GM12873 (cell line): ENCODE measurements around the gene GAL.

Source experiments
- TF ChIP-seq, protein P1 (sequence below): IDR thresholded peaks from 2 replicates; pipeline ENCODE4 v1.5.1; 2012; ENCODE audit warnings: low read depth, mild to moderate bottlenecking, moderate library complexity, low read length, control low read depth; ENCODE audit not compliant: insufficient read depth; ENCODE audit errors: missing control alignments

Gene GAL

DNA sequence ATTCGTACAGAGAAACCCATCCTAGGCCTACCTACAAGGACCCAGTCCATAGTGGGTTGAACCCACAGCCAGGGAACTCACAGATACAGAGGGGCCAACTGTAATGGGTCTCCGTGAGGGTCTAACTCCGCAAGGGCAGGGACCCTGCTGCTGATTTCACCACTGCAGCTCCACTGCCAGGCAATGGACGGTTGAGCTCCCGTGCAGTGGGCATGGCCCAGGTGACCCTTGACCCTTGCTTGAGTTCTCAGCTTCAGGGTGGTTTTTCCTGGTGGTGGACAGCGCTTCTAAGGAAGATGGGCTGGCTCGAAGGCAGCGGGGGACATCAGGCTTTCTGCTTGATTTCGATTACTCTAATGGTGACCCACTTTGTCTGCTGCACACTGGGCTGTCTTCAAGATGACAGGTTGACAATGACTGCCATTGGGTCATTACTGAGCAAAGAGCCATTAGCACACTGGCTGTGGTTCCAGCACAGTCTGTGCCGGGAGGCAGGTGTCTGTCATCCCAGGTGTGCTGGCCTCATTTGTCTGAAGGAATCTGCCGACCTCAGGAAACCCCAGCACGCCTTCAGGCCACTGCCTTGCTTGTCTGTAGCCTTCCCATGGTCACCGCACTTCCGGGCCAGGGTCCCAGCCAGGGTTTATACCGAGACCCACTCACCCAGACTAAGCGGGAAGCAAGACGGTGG is 3.7 kb upstream of the GAL start:
- TF ChIP-seq, protein P1, sequence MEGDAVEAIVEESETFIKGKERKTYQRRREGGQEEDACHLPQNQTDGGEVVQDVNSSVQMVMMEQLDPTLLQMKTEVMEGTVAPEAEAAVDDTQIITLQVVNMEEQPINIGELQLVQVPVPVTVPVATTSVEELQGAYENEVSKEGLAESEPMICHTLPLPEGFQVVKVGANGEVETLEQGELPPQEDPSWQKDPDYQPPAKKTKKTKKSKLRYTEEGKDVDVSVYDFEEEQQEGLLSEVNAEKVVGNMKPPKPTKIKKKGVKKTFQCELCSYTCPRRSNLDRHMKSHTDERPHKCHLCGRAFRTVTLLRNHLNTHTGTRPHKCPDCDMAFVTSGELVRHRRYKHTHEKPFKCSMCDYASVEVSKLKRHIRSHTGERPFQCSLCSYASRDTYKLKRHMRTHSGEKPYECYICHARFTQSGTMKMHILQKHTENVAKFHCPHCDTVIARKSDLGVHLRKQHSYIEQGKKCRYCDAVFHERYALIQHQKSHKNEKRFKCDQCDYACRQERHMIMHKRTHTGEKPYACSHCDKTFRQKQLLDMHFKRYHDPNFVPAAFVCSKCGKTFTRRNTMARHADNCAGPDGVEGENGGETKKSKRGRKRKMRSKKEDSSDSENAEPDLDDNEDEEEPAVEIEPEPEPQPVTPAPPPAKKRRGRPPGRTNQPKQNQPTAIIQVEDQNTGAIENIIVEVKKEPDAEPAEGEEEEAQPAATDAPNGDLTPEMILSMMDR, result no peak

DNA sequence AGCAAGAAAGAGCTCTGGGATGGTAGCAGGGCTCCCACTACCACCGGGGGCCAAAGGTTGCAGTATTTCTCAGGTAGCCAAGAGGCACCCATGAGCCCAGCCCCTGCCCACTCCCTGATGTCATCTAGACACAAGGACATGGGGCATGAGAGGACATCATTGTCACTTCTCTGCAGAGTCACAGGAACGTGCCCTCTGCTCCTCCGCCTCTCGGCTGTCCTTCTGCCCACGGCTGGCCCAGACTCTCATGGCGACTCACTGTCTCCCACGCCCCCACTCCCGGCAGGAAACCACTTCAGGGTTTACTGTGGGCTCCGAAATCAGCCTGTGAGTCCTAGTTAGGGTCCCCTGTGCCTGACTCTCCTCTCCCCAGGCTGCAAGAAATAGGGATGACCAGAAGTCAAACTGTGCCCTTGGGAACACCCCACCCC is 1.8 kb upstream of the GAL start:
- TF ChIP-seq, protein P1, result no peak

DNA sequence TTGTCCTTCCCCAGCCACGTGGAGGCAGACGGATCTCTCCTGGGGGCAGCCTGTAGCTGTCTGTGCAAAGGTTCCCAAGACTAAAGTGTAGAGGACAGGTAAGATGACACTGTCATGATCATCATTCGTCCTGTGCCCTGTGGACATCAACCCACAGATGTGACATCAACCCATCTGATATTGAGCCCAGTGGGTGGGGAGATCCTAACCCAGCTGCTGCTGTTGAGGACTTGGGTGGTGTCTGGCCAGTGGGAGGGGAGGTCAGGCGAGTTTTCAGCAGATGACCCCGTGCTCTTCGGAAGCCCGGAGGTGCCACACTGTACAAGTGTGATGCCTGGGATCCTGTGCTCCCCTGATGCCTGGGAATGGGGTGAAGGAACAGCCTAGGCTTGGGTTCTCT is 1.2 kb upstream of the GAL start:
- TF ChIP-seq, protein P1, result no peak

DNA sequence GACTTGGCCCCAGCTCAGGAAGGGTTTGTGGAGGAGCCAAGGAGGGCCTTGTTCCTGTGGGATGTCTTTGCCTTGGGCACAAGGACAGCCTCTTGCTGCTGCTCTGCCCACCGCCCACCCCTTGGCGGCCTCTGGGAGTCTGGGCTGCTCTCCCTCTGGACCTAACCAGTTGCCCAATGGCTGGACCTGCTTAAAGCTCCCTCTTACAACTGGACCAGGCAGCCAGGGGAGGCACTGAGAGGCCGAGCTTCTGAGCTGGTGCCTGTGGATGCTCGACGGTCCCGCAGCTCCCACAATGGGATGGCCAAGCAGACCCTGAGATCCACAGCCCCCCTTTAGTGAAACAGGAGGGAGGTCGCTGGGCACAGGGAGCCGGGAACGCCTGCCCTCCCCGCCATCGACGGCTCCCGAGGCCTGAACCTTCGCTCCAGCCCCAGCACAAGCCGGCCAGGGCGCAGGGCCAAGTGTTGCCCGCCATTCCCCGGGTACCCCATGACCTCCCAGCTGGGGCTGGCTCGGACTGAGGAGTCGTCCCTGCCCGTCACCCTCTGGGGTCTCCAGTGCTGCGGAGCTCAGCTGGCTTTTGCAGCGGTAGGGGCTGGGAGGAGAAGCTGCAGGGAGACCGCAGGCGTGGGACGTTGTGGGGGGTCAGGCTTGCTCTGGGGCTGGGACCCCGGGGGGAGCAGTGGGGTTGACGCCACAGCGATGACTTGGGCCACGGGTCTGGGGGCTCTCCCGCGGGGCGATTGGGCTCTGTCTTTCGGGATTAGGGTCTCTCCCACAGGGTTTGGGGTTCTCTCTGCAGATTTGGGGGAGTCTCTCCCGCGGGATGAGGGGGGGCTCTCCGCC is 584 bp upstream of the GAL start:
- TF ChIP-seq, protein P1, result no peak

DNA sequence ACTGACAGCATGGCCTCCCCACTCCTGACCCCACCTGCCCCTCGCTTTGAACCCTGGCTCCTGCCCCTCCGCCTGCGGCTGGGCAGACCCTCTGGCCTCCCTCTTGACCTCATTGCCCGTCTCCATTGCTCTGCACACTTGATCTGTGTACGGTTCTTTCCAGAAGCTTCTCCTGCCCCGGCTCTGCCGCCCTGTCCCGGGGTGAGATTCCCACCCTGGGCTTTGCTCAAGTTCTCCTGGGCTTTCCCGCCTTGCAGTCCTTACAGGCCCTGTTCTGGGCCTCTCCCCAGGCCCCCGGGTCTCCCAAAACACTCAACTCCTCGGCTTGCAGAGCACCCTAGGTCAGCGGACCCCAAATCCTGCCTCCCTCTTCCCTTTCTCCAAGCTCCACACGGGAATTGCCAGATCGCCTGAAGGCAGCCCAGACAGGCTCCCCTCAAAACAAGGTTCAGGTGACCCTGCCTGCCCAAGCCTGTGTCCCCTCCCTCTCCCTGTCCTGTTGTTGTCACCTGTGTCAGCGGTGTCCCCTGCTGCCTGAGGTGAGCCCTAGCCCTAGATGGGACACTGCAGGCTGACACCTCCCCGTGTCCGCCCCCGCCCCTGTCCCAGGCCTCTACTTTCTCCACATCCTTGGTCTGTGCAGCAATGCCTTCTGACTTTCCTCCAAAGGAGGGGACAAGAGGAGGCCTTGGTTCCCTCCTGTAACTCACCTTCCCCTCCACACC is 1.5 kb downstream of the GAL start:
- TF ChIP-seq, protein P1, result no peak

DNA sequence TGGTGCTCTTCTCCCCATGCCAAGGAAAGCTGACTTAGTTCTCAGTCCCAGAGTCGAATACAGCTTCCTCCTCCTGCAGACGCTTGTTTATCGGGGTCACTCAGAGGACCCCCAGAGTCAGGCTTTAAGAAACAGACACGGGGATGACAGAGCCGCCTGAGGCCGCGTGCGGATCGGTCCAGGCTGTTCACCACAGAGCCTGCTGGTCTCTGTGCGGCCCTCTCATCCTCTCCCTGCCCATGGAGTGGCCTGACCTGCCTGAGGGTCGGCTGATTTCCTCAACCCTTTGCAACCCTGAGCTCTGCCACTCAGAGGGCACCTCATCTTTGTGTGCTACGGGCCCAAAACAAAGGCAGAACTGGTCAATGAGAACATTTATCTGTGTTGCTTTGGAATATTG is 2.1 kb downstream of the GAL start:
- TF ChIP-seq, protein P1, result no peak

DNA sequence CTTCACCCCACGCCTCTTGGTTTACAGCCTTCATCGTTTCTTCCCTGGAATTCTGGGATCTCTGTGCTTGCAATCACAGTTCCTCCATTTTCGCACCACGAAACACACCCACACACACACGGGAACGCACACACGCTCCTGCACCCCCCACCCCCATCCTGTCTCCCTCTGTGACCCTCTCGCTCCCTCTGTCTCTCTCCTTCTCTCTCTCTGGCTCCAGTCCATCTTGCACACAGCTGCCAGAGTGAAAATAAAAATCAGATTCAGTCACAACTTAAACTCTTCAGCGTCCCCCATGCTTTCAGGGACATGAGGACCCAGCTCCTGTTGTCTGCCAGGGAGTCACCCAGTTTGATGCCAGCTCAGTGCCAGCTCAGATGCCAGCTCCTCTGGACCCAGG is 3.0 kb downstream of the GAL start:
- TF ChIP-seq, protein P1, result no peak
